ENCODE data around the gene HK1.

HK1 gene

GRCh38 chr10:69408318-69409175, 130.3 kb downstream of the HK1 start:
- peak overlapping the region; percentile 56 for H3K9ac ChIP-seq (ENCODE audit: low read length)

DNA sequence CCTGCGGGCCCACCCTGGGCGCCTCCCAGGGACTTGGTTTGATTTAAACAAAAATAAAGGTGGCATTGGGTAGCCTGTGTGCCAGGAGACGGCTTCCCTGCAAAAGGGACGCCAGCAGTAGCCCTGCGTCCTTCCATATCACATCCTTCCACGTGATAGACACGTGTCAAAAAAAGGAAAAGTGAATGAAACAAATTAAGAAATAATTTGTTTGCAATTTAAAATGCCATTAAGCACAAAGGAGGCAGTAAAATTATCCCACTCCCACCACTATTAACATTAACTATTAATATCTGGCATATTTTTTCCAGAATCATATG, 130.8 kb downstream of the HK1 start:
- peak overlapping the region; percentile 84 for H3K4me2 ChIP-seq (ENCODE audit: low read length)
- peak overlapping the region; percentile 37 for H3K27ac ChIP-seq (ENCODE audit: low read length)
- H3K4me1 ChIP-seq (ENCODE audit: low read length): peaks cover 18% of the 10 kb centered on the region
- H3K9me3 ChIP-seq (ENCODE audit: insufficient read depth, low read length): no peaks in the 10 kb centered on the region
- peak overlapping the region; percentile 56; the same call in 1 of the 2 replicates for H3K9ac ChIP-seq (ENCODE audit: low read length)
- H3K27me3 ChIP-seq (ENCODE audit: low read depth, low read length): no peaks in the 10 kb centered on the region
- no peaks in the 10 kb centered on the region for H3K79me2 ChIP-seq (ENCODE audit: low read length)
- H3K4me3 ChIP-seq (ENCODE audit: low read length): peak overlapping the region; percentile 69
- peak overlapping the region; percentile 87 for H2AFZ ChIP-seq (ENCODE audit: low read depth, low read length)
- H4K20me1 ChIP-seq (ENCODE audit: insufficient read depth, low read length): no peaks in the 10 kb centered on the region
- no peak for TF ChIP-seq EZH2phosphoT487 (IDR thresholded peaks at IDR 0.05; ENCODE audit: low read depth)
- TF ChIP-seq, protein P1, sequence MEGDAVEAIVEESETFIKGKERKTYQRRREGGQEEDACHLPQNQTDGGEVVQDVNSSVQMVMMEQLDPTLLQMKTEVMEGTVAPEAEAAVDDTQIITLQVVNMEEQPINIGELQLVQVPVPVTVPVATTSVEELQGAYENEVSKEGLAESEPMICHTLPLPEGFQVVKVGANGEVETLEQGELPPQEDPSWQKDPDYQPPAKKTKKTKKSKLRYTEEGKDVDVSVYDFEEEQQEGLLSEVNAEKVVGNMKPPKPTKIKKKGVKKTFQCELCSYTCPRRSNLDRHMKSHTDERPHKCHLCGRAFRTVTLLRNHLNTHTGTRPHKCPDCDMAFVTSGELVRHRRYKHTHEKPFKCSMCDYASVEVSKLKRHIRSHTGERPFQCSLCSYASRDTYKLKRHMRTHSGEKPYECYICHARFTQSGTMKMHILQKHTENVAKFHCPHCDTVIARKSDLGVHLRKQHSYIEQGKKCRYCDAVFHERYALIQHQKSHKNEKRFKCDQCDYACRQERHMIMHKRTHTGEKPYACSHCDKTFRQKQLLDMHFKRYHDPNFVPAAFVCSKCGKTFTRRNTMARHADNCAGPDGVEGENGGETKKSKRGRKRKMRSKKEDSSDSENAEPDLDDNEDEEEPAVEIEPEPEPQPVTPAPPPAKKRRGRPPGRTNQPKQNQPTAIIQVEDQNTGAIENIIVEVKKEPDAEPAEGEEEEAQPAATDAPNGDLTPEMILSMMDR (IDR thresholded peaks at IDR 0.05; ENCODE audit: low read depth, low read length): no peak
- no peaks in the 10 kb centered on the region for H3K36me3 ChIP-seq (replicated peaks; ENCODE audit: low read depth, low read length)

More at GRCh38 chr10:69408318-69409175, 130.3 kb downstream of the HK1 start:
- Histone ChIP-seq H3K79me2 (ENCODE audit: low read length) (no peaks in the 10 kb centered on the region), H3K27me3 (ENCODE audit: low read depth, low read length) (no peaks in the 10 kb centered on the region), H3K27ac (ENCODE audit: low read length) (peak overlapping the region; percentile 37), H3K4me1 (ENCODE audit: low read length) (peaks cover 18% of the 10 kb centered on the region), H2AFZ (ENCODE audit: low read depth, low read length) (peak overlapping the region; percentile 87), H3K9me3 (ENCODE audit: insufficient read depth, low read length) (no peaks in the 10 kb centered on the region), H4K20me1 (ENCODE audit: insufficient read depth, low read length) (no peaks in the 10 kb centered on the region), H3K4me2 (ENCODE audit: low read length) (peak overlapping the region; percentile 84), H3K4me3 (ENCODE audit: low read length) (peak overlapping the region; percentile 69), H3K36me3 (replicated peaks; ENCODE audit: low read depth, low read length) (no peaks in the 10 kb centered on the region)
- TF ChIP-seq EZH2phosphoT487 (IDR thresholded peaks at IDR 0.05; ENCODE audit: low read depth): no peak
- TF ChIP-seq, protein P1 (IDR thresholded peaks at IDR 0.05; ENCODE audit: low read depth, low read length): peak; percentile 31

DNA sequence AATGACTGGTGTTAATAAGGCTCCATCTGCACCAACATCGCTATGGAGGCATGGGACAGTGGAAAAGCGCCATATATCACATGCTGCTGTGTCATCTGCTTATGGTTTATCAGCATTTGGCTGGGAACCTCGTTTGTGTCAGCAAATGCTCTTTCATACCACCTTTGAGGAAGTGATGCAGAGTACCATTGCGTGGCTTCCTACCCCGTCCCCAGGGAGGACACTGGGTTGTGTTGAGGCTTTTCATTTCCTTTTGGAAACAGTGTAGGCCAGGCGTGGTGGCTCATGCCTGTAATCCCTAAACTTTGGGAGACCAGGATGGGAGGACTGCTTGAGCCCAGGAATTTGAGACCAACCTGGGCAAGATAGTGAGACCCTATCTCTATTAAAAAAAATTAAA, 131.7 kb downstream of the HK1 start:
- Histone ChIP-seq H3K79me2 (ENCODE audit: low read length) (no peaks in the 10 kb centered on the region), H3K4me2 (ENCODE audit: low read length) (no peak overlapping the region), H4K20me1 (ENCODE audit: insufficient read depth, low read length) (no peaks in the 10 kb centered on the region), H3K27me3 (ENCODE audit: low read depth, low read length) (no peaks in the 10 kb centered on the region), H3K4me3 (ENCODE audit: low read length) (no peak overlapping the region), H2AFZ (ENCODE audit: low read depth, low read length) (no peak overlapping the region), H3K9me3 (ENCODE audit: insufficient read depth, low read length) (no peaks in the 10 kb centered on the region), H3K27ac (ENCODE audit: low read length) (no peak overlapping the region), H3K36me3 (replicated peaks; ENCODE audit: low read depth, low read length) (no peaks in the 10 kb centered on the region), H3K9ac (ENCODE audit: low read length) (no peak overlapping the region), H3K4me1 (ENCODE audit: low read length) (peaks cover 18% of the 10 kb centered on the region)
- no peak for TF ChIP-seq EZH2phosphoT487 (IDR thresholded peaks at IDR 0.05; ENCODE audit: low read depth)

DNA sequence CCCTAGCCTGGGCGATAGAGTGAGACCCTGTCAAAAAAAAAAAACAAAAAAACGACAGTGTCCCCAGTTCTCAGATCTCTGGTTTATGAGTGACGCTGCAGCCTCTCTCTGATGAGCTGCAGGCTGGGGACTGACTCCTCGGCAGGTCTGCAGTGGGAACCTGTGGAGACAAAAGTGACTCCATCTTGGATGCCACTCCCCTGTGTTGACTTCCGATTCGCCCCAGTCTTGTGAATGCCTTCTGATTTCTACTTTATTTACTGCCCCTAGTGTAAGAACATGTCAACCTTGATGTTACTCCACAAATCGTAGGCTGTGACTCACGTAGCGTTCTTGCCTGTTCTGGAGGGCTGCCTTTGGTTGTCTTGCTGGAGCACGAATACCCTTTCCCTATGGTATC, 132.2 kb downstream of the HK1 start:
- H3K27me3 ChIP-seq (ENCODE audit: low read depth, low read length): no peaks in the 10 kb centered on the region
- H4K20me1 ChIP-seq (ENCODE audit: insufficient read depth, low read length): no peaks in the 10 kb centered on the region
- TF ChIP-seq, protein P1 (IDR thresholded peaks at IDR 0.05; ENCODE audit: low read depth, low read length): no peak
- TF ChIP-seq EZH2phosphoT487 (IDR thresholded peaks at IDR 0.05; ENCODE audit: low read depth): no peak
- no peak overlapping the region for H3K27ac ChIP-seq (ENCODE audit: low read length)
- peaks cover 18% of the 10 kb centered on the region for H3K4me1 ChIP-seq (ENCODE audit: low read length)
- H3K9ac ChIP-seq (ENCODE audit: low read length): no peak overlapping the region
- H3K9me3 ChIP-seq (ENCODE audit: insufficient read depth, low read length): no peaks in the 10 kb centered on the region
- H3K4me2 ChIP-seq (ENCODE audit: low read length): no peak overlapping the region
- H3K36me3 ChIP-seq (replicated peaks; ENCODE audit: low read depth, low read length): no peaks in the 10 kb centered on the region
- H3K4me3 ChIP-seq (ENCODE audit: low read length): no peak overlapping the region
- H3K79me2 ChIP-seq (ENCODE audit: low read length): no peaks in the 10 kb centered on the region
- no peak overlapping the region for H2AFZ ChIP-seq (ENCODE audit: low read depth, low read length)
